ENCODE results near the gene NDUFAF5. TPM values are rescaled to one million over a fixed set of nuclear protein-coding genes. Genes with fewer than 3 reads are reported as not detected.

Gene NDUFAF5
- total RNA-seq, 1 experiment from 2014 or later: 40.2 TPM

- H3K9me3 ChIP-seq (ENCODE audit: control insufficient read depth, low read depth, low read length): peaks cover 5% of the 10 kb centered on the region
- H2AFZ ChIP-seq (ENCODE audit: low read length): no peak overlapping the region
- no peak overlapping the region for H3K56ac ChIP-seq (ENCODE audit: insufficient read length, low read depth, low read length)
- H3K79me1 ChIP-seq (ENCODE audit: insufficient read depth, low read depth, low read length, poor library complexity, severe bottlenecking): no peaks in the 10 kb centered on the region
- no peak overlapping the region for H3K18ac ChIP-seq (ENCODE audit: insufficient read length, low read depth, low read length)
- H2BK15ac ChIP-seq (ENCODE audit: low read depth, low read length): no peak overlapping the region
- no peak for DNase-seq
- no peaks in the 10 kb centered on the region for H3K27me3 ChIP-seq (ENCODE audit: insufficient read depth, low read length)
- TF ChIP-seq, protein P1, sequence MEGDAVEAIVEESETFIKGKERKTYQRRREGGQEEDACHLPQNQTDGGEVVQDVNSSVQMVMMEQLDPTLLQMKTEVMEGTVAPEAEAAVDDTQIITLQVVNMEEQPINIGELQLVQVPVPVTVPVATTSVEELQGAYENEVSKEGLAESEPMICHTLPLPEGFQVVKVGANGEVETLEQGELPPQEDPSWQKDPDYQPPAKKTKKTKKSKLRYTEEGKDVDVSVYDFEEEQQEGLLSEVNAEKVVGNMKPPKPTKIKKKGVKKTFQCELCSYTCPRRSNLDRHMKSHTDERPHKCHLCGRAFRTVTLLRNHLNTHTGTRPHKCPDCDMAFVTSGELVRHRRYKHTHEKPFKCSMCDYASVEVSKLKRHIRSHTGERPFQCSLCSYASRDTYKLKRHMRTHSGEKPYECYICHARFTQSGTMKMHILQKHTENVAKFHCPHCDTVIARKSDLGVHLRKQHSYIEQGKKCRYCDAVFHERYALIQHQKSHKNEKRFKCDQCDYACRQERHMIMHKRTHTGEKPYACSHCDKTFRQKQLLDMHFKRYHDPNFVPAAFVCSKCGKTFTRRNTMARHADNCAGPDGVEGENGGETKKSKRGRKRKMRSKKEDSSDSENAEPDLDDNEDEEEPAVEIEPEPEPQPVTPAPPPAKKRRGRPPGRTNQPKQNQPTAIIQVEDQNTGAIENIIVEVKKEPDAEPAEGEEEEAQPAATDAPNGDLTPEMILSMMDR (conservative IDR thresholded peaks at IDR 0.05): no peak
- Mint-ChIP-seq H3K4me3 (no peak overlapping the region), H3K27me3 (ENCODE audit: low read depth) (no peaks in the 10 kb centered on the region), H3K36me3 (ENCODE audit: insufficient read depth in 1 of 3, low read depth in 3 of 3) (peaks cover 76 to 89% (median 77%) of the 10 kb centered on the region in 3 experiments), H3K4me1 (no peaks in the 10 kb centered on the region), H3K27ac (no peak overlapping the region), H3K9me3 (peaks cover 15 to 20% of the 10 kb centered on the region in 2 experiments)
- no peaks in the 10 kb centered on the region for H3K23me2 ChIP-seq (ENCODE audit: insufficient read length, low read depth, low read length, poor library complexity, severe bottlenecking)
- H3K27ac ChIP-seq (ENCODE audit: insufficient read length, low read depth, low read length): no peak overlapping the region
- no peak overlapping the region for H4K8ac ChIP-seq (replicated peaks; ENCODE audit: insufficient read length, low read depth, low read length)
- H4K20me1 ChIP-seq (ENCODE audit: control insufficient read depth, insufficient read depth, insufficient read length): no peaks in the 10 kb centered on the region
- no peak overlapping the region for H4K91ac ChIP-seq (ENCODE audit: insufficient read length, low read depth, low read length)
- no peaks in the 10 kb centered on the region for H3K4me1 ChIP-seq (ENCODE audit: insufficient read depth, low read length)
- H2BK20ac ChIP-seq (ENCODE audit: low read depth, low read length, poor library complexity, severe bottlenecking): no peak overlapping the region
- H3K14ac ChIP-seq (ENCODE audit: insufficient read depth, low read length): no peak overlapping the region
- H4K5ac ChIP-seq (ENCODE audit: insufficient read length, low read depth, low read length): no peak overlapping the region
- no peak overlapping the region for H2AK5ac ChIP-seq (ENCODE audit: insufficient read length, low read length)
- no peak overlapping the region for H2BK120ac ChIP-seq (ENCODE audit: low read depth, low read length, poor library complexity, severe bottlenecking)
- no CpG with 5 or more reads among the region's 1 CpG for WGBS (ENCODE audit: extremely low coverage, insufficient read length, low lambda C conversion rate)
- no peak overlapping the region for H3K4ac ChIP-seq (ENCODE audit: low read depth, low read length)
- no peak overlapping the region for H3T11ph ChIP-seq (ENCODE audit: low read length)
- H3K4me2 ChIP-seq (ENCODE audit: insufficient read depth, insufficient read length, low read length): no peak overlapping the region
- no peak overlapping the region for H3K23ac ChIP-seq (ENCODE audit: insufficient read length, low read depth, low read length)
- H2BK5ac ChIP-seq (ENCODE audit: insufficient read length, low read length): no peak overlapping the region
- H2BK12ac ChIP-seq (ENCODE audit: insufficient read length, low read depth, low read length): no peak overlapping the region
- H3K9ac ChIP-seq (ENCODE audit: extremely low read depth, insufficient read length, low read length): no peak overlapping the region
- no peaks in the 10 kb centered on the region for H3K79me2 ChIP-seq (ENCODE audit: insufficient read depth, low read length)
These were observed 18.9 kb upstream of the NDUFAF5 start for GRCh38 chr20:13765868-13766416.

Data from H9 (cell line).